Esophagus squamous epithelium (tissue), 5 donors: ENCODE measurements around the gene MYOG. TPM values are rescaled to one million over a fixed set of nuclear protein-coding genes. Genes with fewer than 3 reads are reported as not detected.

Experiments used
- DNase-seq: peaks from one replicate; lab custom pipeline; 2025; lab: John Stamatoyannopoulos, UW
- H3K27ac ChIP-seq, 4 donors: fragments of 200-600 bp; sonication (generic); one replicate each; pipeline ENCODE4 v1.5.1; 2016 to 2019; ENCODE audit warnings: mild to moderate bottlenecking in 1 of 4
- H3K27me3 ChIP-seq, 4 donors: fragments of 200-600 bp; sonication (generic); 1 replicate in 3 of 4; 2 replicates in 1 of 4; pipeline versions ENCODE4 v1.5.1 to v1.6.0; 2017 to 2021; ENCODE audit warnings: antibody characterized with exemption in 1 of 4
- H3K36me3 ChIP-seq, 3 donors: fragments of 200-600 bp; sonication (generic); one replicate each; pipeline ENCODE4 v1.5.1; 2016 to 2019
- H3K4me1 ChIP-seq, 3 donors: fragments of 200-600 bp; sonication (generic); one replicate each; pipeline ENCODE4 v1.5.1; 2017 to 2019
- H3K4me3 ChIP-seq, 4 donors: fragments of 200-600 bp; sonication (generic); 1 replicate in 3 of 4; 2 replicates in 1 of 4; pipeline ENCODE4 v1.5.1; 2016 to 2019; ENCODE audit warnings: mild to moderate bottlenecking in 2 of 4, moderate library complexity in 1 of 4
- H3K9me3 ChIP-seq, 3 donors: fragments of 200-600 bp; sonication (generic); one replicate each; pipeline ENCODE4 v1.5.1; 2016 to 2019
- CTCF ChIP-seq, 6 experiments: fragments of 450-650 bp in 4 of 6; fragments of 200-600 bp in 2 of 6; sonication (generic) in 2 of 6; IDR thresholded peaks; one replicate each; pipeline ENCODE4 v1.5.1; 2016 to 2019; ENCODE audit warnings: antibody characterized with exemption in 6 of 6, mild to moderate bottlenecking in 4 of 6, moderate library complexity in 4 of 6
- POLR2A ChIP-seq, 4 donors: fragments of 450-650 bp; IDR thresholded peaks; one replicate each; pipeline ENCODE4 v1.6.1; 2017; ENCODE audit warnings: antibody characterized with exemption in 4 of 4, mild to moderate bottlenecking in 4 of 4, moderate library complexity in 3 of 4
- WGBS, 2 donors: methylation state at CpG; one replicate each; pipeline ENCODE4 v1.1.5; 2018; 5-methylcytosine and 5-hydroxymethylcytosine counted together
- intact Hi-C: fragments of 100-400 bp; cut with DNase I; formaldehyde crosslinking; loops from one replicate; pipeline ENCODE4 v1.15.0; 2022
- total RNA-seq, 4 donors: library from RNA; depleted of rRNA; stranded (reverse); fragments of >200 nt; gene quantifications; one replicate each; pipeline ENCODE4 v1.1.0, GENCODE V29; 2016
- donor health status: DM: yes; HTN: yes; CAD: no.

Gene MYOG
- total RNA-seq, 4 donors from 2014 or later: not detected

- Histone ChIP-seq H3K27ac (no peak overlapping the region), H3K36me3 (no peaks in the 10 kb centered on the region), H3K4me3 (no peak overlapping the region), H3K4me1 (no peaks in the 10 kb centered on the region), H3K9me3 (no peaks in the 10 kb centered on the region), H3K27me3 (peaks cover 0 to 17% (median 0%) of the 10 kb centered on the region in 4 donors)
- WGBS, 2 donors: 79 to 80% methylated on average over 5 of the region's 5 CpGs
- TF ChIP-seq CTCF (IDR thresholded peaks at IDR 0.05) (no peak), POLR2A (IDR thresholded peaks at IDR 0.05) (no peak)
- DNase-seq: no peak
- intact Hi-C loops: no loop called here
These were observed 31.2 kb downstream of the MYOG start for GRCh38 chr1:203054642-203055041.

- no peak overlapping the region for H3K4me3 ChIP-seq
- H3K9me3 ChIP-seq: no peaks in the 10 kb centered on the region
- H3K36me3 ChIP-seq: no peaks in the 10 kb centered on the region
- H3K27ac ChIP-seq: no peak overlapping the region
- WGBS, 2 donors: 67 to 75% methylated on average over 1 of the region's 1 CpG
- no peak for DNase-seq
- H3K4me1 ChIP-seq: no peaks in the 10 kb centered on the region
- TF ChIP-seq POLR2A (IDR thresholded peaks at IDR 0.05) (no peak), CTCF (IDR thresholded peaks at IDR 0.05) (no peak)
- intact Hi-C loops: no loop called here
- H3K27me3 ChIP-seq: peaks cover 0 to 21% (median 0%) of the 10 kb centered on the region in 4 donors
These were observed 31.6 kb downstream of the MYOG start for GRCh38 chr1:203054184-203054583.

- H3K4me3 ChIP-seq: no peak overlapping the region
- no peak overlapping the region for H3K27ac ChIP-seq
- peaks cover 0 to 28% (median 0%) of the 10 kb centered on the region in 4 donors for H3K27me3 ChIP-seq
- no peak for TF ChIP-seq POLR2A (IDR thresholded peaks at IDR 0.05)
- no peak for TF ChIP-seq CTCF (IDR thresholded peaks at IDR 0.05)
- no peaks in the 10 kb centered on the region for H3K36me3 ChIP-seq
- no peaks in the 10 kb centered on the region for H3K4me1 ChIP-seq
- intact Hi-C loops: no loop called here
- no peaks in the 10 kb centered on the region for H3K9me3 ChIP-seq
- DNase-seq: no peak
- WGBS, 2 donors: 84 to 95% methylated on average over 3 of the region's 3 CpGs
These were observed 33.2 kb downstream of the MYOG start for GRCh38 chr1:203052601-203053000.

GRCh38 chr1:203051841-203052324, 33.9 kb downstream of the MYOG start:
- H3K36me3 ChIP-seq: no peaks in the 10 kb centered on the region
- peaks cover 0 to 7% (median 3%) of the 10 kb centered on the region in 3 donors for H3K4me1 ChIP-seq
- intact Hi-C loops: no loop called here
- no peaks in the 10 kb centered on the region for H3K9me3 ChIP-seq
- H3K4me3 ChIP-seq: no peak overlapping the region
- peaks cover 0 to 28% (median 0%) of the 10 kb centered on the region in 4 donors for H3K27me3 ChIP-seq
- no peak for DNase-seq
- no peak for TF ChIP-seq CTCF (IDR thresholded peaks at IDR 0.05)
- no peak for TF ChIP-seq POLR2A (IDR thresholded peaks at IDR 0.05)
- 56 to 67% methylated on average over 4 to 7 of the region's 20 CpGs for WGBS, 2 donors
- H3K27ac ChIP-seq: no peak overlapping the region

- no peak overlapping the region for H3K4me3 ChIP-seq
- DNase-seq: no peak
- H3K4me1 ChIP-seq: peaks cover 0 to 13% (median 12%) of the 10 kb centered on the region in 3 donors
- H3K9me3 ChIP-seq: no peaks in the 10 kb centered on the region
- H3K36me3 ChIP-seq: no peaks in the 10 kb centered on the region
- peaks cover 0 to 34% (median 0%) of the 10 kb centered on the region in 4 donors for H3K27me3 ChIP-seq
- WGBS, 2 donors: 71 to 78% methylated on average over 4 of the region's 4 CpGs
- TF ChIP-seq CTCF (IDR thresholded peaks at IDR 0.05) (no peak), POLR2A (IDR thresholded peaks at IDR 0.05) (no peak)
- intact Hi-C loops: no loop called here
- no peak overlapping the region for H3K27ac ChIP-seq
These were observed 35.0 kb downstream of the MYOG start for GRCh38 chr1:203050826-203051225.
